Hepatocyte (in vitro differentiated cells): Measurements from ENCODE around the gene FNBP1L.

Experiments
- CTCF ChIP-seq: fragments of 200-600 bp; sonication (generic); IDR thresholded peaks from 2 replicates; pipeline ENCODE4 v1.5.1; 2016; ENCODE audit warnings: antibody characterized with exemption, mild to moderate bottlenecking; ENCODE audit not compliant: poor library complexity
- EZH2 ChIP-seq: fragments of 200-600 bp; sonication (generic); IDR thresholded peaks from 2 replicates; pipeline ENCODE4 v1.6.1; 2016; ENCODE audit warnings: antibody characterized with exemption, mild to moderate bottlenecking, borderline replicate concordance

DNA sequence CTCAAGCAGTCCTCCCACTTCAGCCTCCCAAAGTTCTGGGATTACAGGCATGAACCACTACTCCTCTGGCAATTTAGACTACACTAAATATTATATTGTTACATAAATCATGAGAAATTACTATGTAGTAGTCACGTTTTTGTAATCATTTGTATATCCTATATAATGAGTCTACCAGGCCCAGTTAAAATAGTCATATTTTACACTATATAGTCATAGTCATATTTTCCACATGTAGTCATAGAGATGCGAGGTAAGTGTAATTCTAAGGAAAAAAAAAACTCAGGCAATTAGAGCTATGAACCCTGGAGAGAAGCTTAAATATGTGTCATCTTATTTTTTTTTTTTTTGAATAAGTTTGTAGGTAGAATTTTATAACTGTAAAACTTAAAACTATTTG lies 90.0 kb downstream of the FNBP1L start:
- TF ChIP-seq CTCF (no peak), EZH2 (no peak)
